Colonic mucosa (tissue), 4 donors: ENCODE measurements around the gene TMEM117. TPM values are rescaled to one million over a fixed set of nuclear protein-coding genes. Genes with fewer than 3 reads are reported as not detected.

Source experiments
- DNase-seq: peaks from one replicate; pipeline ENCODE4 v3.0.0-alpha.2; 2020
- H3K27ac ChIP-seq: fragments of 200-600 bp; one replicate; pipeline ENCODE4 v1.8.0; 2021
- H3K27me3 ChIP-seq: fragments of 200-600 bp; one replicate; pipeline ENCODE4 v1.8.0; 2021
- H3K36me3 ChIP-seq: fragments of 200-600 bp; one replicate; pipeline ENCODE4 v1.8.0; 2021
- H3K4me1 ChIP-seq: fragments of 200-600 bp; one replicate; pipeline ENCODE4 v1.8.0; 2021; ENCODE audit warnings: mild to moderate bottlenecking
- H3K4me3 ChIP-seq: fragments of 200-600 bp; one replicate; pipeline ENCODE4 v1.8.0; 2021
- H3K9ac ChIP-seq, 2 donors: one replicate each; pipeline ENCODE4 v1.7.0; 2013; ENCODE audit warnings: control low read depth in 2 of 2, low read depth in 2 of 2, low read length in 2 of 2
- H3K9me3 ChIP-seq: fragments of 200-600 bp; one replicate; pipeline ENCODE4 v1.8.0; 2021
- intact Hi-C: fragments of 100-400 bp; cut with DNase I; formaldehyde crosslinking; loops from one replicate; pipeline ENCODE4 v1.14.1; 2022
- total RNA-seq, 2 donors: library from RNA; stranded (reverse); fragmentation: NEBNext Ultra II Directional in 1 of 2; extraction: Animal tissue kit (Norgen Biotek cat#: 25700) in 1 of 2; gene quantifications; one replicate each; pipeline ENCODE4 v1.2.1, GENCODE V29; 2021
- TF ChIP-seq, protein P1 (sequence below): fragments of 200-600 bp; IDR thresholded peaks from one replicate; pipeline ENCODE4 v1.8.0; 2022; ENCODE audit warnings: antibody characterized with exemption, mild to moderate bottlenecking
- donor health status: healthy.
- donor health status: DM: no; HTN: no; CAD: no.
- donor health status: DM: no; HTN: no; CAD: no.

Gene TMEM117
- total RNA-seq, 2 donors from 2014 or later, result 7.4 to 8.0 TPM

DNA sequence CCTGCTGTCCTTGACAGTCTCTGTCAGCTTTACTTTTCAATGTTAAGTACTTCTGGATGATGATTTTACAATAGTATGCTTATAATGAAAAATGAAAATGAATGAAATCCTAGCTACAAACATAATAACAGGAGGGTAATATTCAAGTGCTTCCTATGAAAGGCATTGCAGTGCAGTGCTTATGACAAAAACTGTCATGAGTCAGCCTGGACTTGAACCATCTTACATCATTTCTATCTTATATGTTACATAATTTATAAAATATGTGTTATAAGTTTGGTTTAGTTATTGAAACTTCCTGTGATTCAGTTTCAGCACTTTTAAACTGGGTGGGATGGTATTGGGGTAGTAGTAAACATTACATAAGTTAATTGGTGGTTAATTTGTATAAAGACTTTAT lies 451.7 kb downstream of the TMEM117 start:
- Histone ChIP-seq H3K36me3 (no peaks in the 10 kb centered on the region), H3K9ac (no peak overlapping the region), H3K4me3 (no peak overlapping the region), H3K27ac (no peak overlapping the region), H3K4me1 (no peaks in the 10 kb centered on the region), H3K27me3 (no peaks in the 10 kb centered on the region), H3K9me3 (no peaks in the 10 kb centered on the region)
- intact Hi-C loops, result no loop called here
- DNase-seq, result no peak
- TF ChIP-seq, protein P1, sequence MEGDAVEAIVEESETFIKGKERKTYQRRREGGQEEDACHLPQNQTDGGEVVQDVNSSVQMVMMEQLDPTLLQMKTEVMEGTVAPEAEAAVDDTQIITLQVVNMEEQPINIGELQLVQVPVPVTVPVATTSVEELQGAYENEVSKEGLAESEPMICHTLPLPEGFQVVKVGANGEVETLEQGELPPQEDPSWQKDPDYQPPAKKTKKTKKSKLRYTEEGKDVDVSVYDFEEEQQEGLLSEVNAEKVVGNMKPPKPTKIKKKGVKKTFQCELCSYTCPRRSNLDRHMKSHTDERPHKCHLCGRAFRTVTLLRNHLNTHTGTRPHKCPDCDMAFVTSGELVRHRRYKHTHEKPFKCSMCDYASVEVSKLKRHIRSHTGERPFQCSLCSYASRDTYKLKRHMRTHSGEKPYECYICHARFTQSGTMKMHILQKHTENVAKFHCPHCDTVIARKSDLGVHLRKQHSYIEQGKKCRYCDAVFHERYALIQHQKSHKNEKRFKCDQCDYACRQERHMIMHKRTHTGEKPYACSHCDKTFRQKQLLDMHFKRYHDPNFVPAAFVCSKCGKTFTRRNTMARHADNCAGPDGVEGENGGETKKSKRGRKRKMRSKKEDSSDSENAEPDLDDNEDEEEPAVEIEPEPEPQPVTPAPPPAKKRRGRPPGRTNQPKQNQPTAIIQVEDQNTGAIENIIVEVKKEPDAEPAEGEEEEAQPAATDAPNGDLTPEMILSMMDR, result no peak

DNA sequence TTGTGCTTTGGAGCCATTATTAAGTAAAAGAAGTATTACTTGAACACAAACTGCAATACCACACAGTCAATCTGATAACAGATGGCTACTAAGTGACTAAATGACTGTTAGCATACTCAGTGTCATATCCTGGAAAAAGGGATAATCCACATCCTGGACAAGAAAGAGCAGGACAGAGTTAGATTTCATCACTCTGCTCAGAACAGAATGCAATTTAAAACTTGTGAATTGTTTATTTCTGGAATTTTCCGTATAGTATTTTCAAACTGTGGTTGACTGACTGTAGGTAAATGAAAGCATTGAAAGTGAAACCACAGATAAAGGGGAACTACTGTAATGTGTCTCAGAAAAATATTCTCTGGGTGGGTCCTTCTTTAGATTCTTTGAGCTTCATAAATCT lies 458.8 kb downstream of the TMEM117 start:
- DNase-seq, result no peak
- Histone ChIP-seq H3K4me3 (no peak overlapping the region), H3K27ac (no peak overlapping the region), H3K4me1 (no peaks in the 10 kb centered on the region), H3K36me3 (no peaks in the 10 kb centered on the region), H3K27me3 (no peaks in the 10 kb centered on the region), H3K9ac (no peak overlapping the region), H3K9me3 (peaks cover 3% of the 10 kb centered on the region)
- intact Hi-C loops, result no loop called here
- TF ChIP-seq, protein P1, result no peak

DNA sequence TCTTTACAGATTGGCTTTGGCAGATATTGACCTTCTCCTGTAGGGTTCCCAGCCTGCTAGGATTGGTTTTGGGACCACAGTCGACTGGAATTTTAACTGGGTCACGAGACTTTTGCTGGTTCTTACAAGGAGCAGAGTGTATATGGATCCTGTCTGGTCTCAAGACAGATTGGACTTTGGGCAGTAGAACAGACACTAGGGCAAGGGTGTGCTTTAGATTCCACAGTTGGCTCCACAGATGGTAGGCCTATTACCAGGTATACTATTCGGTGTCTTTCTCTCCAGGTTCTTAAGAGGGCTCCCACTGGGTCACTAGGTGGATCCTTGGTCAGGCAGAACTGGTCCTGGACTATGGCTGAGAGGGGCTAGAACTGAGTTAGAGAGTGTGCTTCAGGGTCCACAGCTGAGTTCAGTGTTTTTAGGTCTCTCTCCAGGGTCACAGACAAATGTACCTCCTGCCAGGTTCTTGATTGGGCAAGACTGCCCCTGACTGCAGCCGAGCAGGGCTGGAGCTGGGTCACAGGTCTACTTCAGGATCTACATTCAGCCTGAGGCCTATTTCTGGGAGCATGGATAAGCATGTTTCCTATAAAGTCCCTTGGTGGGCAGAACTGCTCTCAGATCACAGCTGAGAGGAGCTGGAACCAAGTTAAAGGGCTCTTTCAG lies 460.2 kb downstream of the TMEM117 start:
- DNase-seq, result no peak
- H3K9me3 ChIP-seq, result peaks cover 3% of the 10 kb centered on the region
- TF ChIP-seq, protein P1, result no peak
- H3K4me3 ChIP-seq, result no peak overlapping the region
- H3K4me1 ChIP-seq, result no peaks in the 10 kb centered on the region
- peak overlapping the region; percentile 35 for H3K27ac ChIP-seq
- intact Hi-C loops, result no loop called here
- H3K9ac ChIP-seq, result no peak overlapping the region
- no peaks in the 10 kb centered on the region for H3K27me3 ChIP-seq
- no peaks in the 10 kb centered on the region for H3K36me3 ChIP-seq

DNA sequence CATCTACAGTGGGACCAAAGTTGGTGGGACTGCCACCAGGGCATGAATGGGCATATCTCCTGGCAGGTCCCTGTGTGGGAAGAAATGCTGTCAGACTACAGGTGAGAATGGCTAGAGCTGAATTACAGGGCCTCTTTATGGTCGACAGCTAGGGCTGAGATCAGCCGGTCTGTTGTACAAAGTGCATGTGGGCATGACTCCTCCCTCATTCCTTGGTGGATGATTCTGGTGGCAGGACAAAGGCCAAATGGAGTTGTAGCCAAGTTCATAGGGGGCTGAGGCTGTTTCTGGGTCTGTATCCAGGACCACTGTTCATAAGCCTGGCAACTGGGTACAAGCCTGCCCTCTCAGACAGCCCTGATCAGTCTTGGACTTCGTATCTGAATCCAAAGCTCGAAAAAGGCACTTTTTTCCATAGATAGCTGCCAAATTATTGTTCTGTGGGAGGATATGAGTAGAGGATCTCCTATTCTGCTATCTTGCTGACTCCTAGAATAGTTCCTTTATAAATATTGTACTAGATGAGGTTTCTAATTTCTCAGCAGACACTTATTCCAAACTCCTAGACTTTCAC lies 460.8 kb downstream of the TMEM117 start:
- Histone ChIP-seq H3K9ac (no peak overlapping the region), H3K36me3 (no peaks in the 10 kb centered on the region), H3K9me3 (peaks cover 3% of the 10 kb centered on the region), H3K4me1 (no peaks in the 10 kb centered on the region), H3K27ac (peak overlapping the region; percentile 35), H3K4me3 (no peak overlapping the region), H3K27me3 (no peaks in the 10 kb centered on the region)
- peak; percentile 28 for DNase-seq
- TF ChIP-seq, protein P1, result no peak
- intact Hi-C loops, result no loop called here

DNA sequence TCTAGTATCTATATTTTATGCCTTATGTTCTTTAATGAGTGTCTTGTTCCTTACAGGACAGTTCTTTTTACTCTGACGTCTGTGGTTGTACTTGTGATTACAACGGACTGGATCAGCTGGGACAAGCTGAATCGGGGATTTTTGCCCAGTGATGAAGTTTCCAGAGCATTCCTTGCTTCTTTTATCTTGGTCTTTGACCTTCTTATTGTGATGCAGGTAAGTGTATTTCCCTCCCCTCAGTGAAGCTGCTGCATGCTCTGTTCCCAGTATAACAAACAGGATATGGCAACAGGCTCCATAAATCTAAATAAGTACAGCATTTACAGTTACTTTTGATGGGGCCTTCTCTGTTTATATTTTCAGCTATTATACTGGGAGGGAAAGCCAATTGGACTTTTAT lies 463.6 kb downstream of the TMEM117 start:
- Histone ChIP-seq H3K27ac (no peak overlapping the region), H3K4me3 (no peak overlapping the region), H3K9ac (no peak overlapping the region), H3K9me3 (peaks cover 3% of the 10 kb centered on the region), H3K27me3 (no peaks in the 10 kb centered on the region), H3K4me1 (no peaks in the 10 kb centered on the region), H3K36me3 (no peaks in the 10 kb centered on the region)
- intact Hi-C loops, result no loop called here
- DNase-seq, result no peak
- TF ChIP-seq, protein P1, result no peak
